Skeletal muscle satellite cell (primary cell): ENCODE results near the gene GFRA1.

ENCODE experiments used
- H3K27me3 ChIP-seq: 2 replicates; pipeline ENCODE4 v1.7.0; 2013; ENCODE audit warnings: low read length; ENCODE audit not compliant: control insufficient read depth, insufficient read depth
- H3K36me3 ChIP-seq: 2 replicates; pipeline ENCODE4 v1.7.0; 2013; ENCODE audit warnings: mild to moderate bottlenecking, control low read depth, low read length; ENCODE audit not compliant: insufficient read depth
- H3K4me1 ChIP-seq: 2 replicates; pipeline ENCODE4 v1.7.0; 2013; ENCODE audit warnings: low read length; ENCODE audit not compliant: control insufficient read depth, insufficient read depth
- H3K4me2 ChIP-seq: 2 replicates; pipeline ENCODE4 v1.7.0; 2013; ENCODE audit warnings: mild to moderate bottlenecking, low read length
- H3K4me3 ChIP-seq: 2 replicates; pipeline ENCODE4 v1.7.0; 2013; ENCODE audit warnings: low read length
- H3K9ac ChIP-seq: 2 replicates; pipeline ENCODE4 v1.7.0; 2013; ENCODE audit warnings: mild to moderate bottlenecking, low read depth, low read length, moderate library complexity
- H3K9me3 ChIP-seq: replicated peaks from 2 replicates; pipeline ENCODE4 v1.7.0; 2013; ENCODE audit warnings: mild to moderate bottlenecking, control low read depth, low read length

Gene GFRA1

DNA sequence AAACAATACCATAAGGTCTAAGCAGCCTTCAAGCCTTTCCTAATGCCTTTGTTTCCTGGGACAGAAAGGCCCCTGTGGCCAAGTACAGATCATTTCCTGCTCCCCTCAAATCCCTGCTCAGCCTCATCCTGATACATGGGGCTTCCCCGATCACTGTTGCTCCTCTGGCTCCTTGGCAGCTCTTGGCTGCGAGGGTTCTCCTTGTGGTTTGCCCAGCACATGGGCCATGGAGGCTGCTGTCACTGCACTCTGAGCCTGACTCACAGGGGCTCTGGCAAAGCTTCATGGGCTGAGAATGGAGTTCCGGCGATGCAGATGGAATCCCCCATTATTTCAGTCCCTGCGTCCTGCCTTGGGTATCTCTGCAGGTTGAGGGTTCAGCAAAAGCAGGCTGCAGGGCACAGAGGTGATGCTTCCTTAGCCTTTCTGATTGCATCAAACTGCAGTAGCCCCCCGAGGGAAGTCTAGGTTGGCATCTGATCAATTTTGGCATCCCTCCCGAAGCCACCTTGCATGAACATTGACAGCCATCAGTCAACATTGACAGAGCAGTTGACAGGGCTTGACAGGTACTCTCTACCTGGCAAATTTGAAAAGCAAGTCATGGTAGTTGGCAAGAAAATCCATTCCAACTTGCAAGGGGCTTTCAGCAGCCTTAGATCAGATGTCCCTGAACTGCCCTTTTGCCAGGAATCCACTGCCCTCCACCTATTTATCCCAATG lies 168.6 kb downstream of the GFRA1 start:
- Histone ChIP-seq H3K4me2 (no peak overlapping the region), H3K36me3 (no peaks in the 10 kb centered on the region), H3K4me3 (no peak overlapping the region), H3K27me3 (no peaks in the 10 kb centered on the region), H3K9me3 (no peaks in the 10 kb centered on the region), H3K4me1 (no peaks in the 10 kb centered on the region), H3K9ac (no peak overlapping the region)

- Histone ChIP-seq H3K4me1 (no peaks in the 10 kb centered on the region), H3K4me2 (no peak overlapping the region), H3K4me3 (no peak overlapping the region), H3K27me3 (no peaks in the 10 kb centered on the region), H3K9ac (no peak overlapping the region), H3K36me3 (no peaks in the 10 kb centered on the region), H3K9me3 (no peaks in the 10 kb centered on the region)
These were observed 169.3 kb downstream of the GFRA1 start for GRCh38 chr10:116103668-116104067.

DNA sequence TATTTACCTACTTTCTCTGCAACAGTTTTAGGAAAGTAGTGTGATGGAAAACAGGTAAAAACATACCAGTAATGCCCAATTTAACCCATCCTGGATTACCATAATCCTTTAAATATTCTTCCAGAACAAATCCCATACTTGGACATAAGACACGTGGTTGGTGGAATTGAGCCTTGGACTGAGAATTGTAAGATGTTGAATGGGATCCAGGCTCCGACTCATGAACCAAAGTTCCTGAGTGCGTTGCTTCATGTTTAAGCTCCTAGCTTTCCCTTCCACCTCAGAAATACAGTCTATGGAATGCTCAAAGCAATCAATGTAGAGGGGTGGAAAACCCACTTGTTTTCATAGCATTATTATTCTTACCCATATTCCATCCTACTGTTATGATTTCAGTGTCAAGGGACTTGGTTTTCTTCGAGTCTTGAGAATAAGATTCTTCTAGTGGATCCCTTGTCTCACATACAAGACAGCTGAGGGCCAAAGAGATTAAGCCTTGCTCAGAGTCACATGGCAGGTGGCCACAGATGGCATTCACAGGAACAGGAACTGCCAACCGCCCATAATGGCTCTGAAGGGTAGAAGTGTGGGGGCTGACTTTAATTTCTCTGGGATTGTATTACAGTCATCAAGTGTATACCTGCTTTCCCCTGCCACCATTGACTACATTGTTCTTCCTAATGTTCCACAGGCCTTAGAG lies 171.2 kb downstream of the GFRA1 start:
- Histone ChIP-seq H3K4me3 (no peak overlapping the region), H3K4me2 (no peak overlapping the region), H3K4me1 (no peaks in the 10 kb centered on the region), H3K36me3 (no peaks in the 10 kb centered on the region), H3K9ac (no peak overlapping the region), H3K9me3 (no peaks in the 10 kb centered on the region), H3K27me3 (no peaks in the 10 kb centered on the region)

- Histone ChIP-seq H3K27me3 (no peaks in the 10 kb centered on the region), H3K4me2 (no peak overlapping the region), H3K4me1 (no peaks in the 10 kb centered on the region), H3K9ac (no peak overlapping the region), H3K9me3 (no peaks in the 10 kb centered on the region), H3K4me3 (no peak overlapping the region), H3K36me3 (no peaks in the 10 kb centered on the region)
These were observed 172.0 kb downstream of the GFRA1 start for GRCh38 chr10:116100984-116101383.

GRCh38 chr10:116099023-116099420 lies 174.0 kb downstream of the GFRA1 start:
- Histone ChIP-seq H3K36me3 (no peaks in the 10 kb centered on the region), H3K9ac (no peak overlapping the region), H3K9me3 (no peaks in the 10 kb centered on the region), H3K4me3 (no peak overlapping the region), H3K4me1 (no peaks in the 10 kb centered on the region), H3K4me2 (no peak overlapping the region), H3K27me3 (no peaks in the 10 kb centered on the region)

DNA sequence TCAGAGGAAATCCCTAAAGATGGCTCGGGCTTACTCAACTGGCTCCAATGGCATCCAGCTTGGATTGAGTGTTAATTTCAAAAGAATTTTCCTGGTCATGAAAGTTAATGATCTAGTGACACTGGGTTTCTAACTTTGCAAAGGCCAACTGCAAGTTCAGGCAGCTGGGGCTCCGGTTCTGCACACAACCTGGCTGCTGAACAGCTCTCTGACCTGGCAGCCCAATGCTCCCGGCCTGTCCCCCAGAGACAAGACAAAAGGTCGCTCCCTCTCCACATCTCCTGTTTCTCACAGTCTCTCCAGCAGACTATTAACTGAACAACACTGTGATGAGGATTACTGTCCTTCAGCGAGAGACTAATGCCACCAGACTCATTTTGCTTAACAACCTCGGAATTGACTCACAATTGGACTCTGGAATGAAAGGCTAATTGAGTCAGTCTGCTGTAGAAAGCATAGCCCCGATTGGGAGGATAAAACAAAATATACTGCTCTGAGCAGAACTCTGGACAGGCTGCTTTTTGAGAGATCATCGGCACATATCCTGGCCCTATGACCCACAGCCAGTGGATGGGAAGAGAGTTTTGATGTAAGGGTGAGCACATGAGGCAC lies 174.5 kb downstream of the GFRA1 start:
- Histone ChIP-seq H3K4me1 (no peaks in the 10 kb centered on the region), H3K4me3 (no peak overlapping the region), H3K9ac (no peak overlapping the region), H3K27me3 (no peaks in the 10 kb centered on the region), H3K4me2 (no peak overlapping the region), H3K9me3 (no peaks in the 10 kb centered on the region), H3K36me3 (no peaks in the 10 kb centered on the region)

DNA sequence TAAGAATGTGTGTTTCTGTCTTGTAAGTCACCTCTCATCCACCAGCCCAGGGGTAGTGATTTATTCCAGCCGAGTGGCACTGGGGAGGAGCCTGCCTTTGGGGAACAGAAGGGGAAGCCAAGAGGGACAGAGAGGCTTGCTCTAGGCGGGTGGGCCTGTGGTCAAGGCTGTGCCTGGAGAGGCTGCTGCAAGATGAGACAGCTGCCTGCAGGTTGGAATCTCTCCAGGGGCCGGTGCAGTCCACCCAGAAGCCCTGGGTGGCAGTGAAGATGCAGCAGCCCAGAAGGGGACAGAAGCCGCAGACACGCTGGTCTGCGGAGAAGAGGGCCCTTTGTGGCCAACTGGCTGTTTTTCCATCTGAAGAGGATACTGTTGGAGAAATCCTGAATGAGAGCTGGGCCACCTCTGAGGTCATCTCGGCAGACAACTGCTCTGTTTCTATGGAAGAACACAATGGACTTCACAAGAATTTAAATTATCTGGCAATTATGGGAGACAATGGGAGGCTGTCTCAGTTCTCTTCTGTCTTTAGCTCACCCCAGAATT lies 175.7 kb downstream of the GFRA1 start:
- no peaks in the 10 kb centered on the region for H3K4me1 ChIP-seq
- H3K4me2 ChIP-seq = no peak overlapping the region
- H3K9ac ChIP-seq = no peak overlapping the region
- H3K27me3 ChIP-seq = no peaks in the 10 kb centered on the region
- H3K36me3 ChIP-seq = no peaks in the 10 kb centered on the region
- H3K4me3 ChIP-seq = no peak overlapping the region
- no peaks in the 10 kb centered on the region for H3K9me3 ChIP-seq

- Histone ChIP-seq H3K4me1 (no peaks in the 10 kb centered on the region), H3K9me3 (no peaks in the 10 kb centered on the region), H3K4me2 (no peak overlapping the region), H3K4me3 (no peak overlapping the region), H3K27me3 (no peaks in the 10 kb centered on the region), H3K36me3 (no peaks in the 10 kb centered on the region), H3K9ac (no peak overlapping the region)
These were observed 176.5 kb downstream of the GFRA1 start for GRCh38 chr10:116096526-116096925.

- Histone ChIP-seq H3K9ac (no peak overlapping the region), H3K4me3 (no peak overlapping the region), H3K9me3 (no peaks in the 10 kb centered on the region), H3K4me2 (no peak overlapping the region), H3K36me3 (no peaks in the 10 kb centered on the region), H3K27me3 (no peaks in the 10 kb centered on the region), H3K4me1 (no peaks in the 10 kb centered on the region)
These were observed 178.7 kb downstream of the GFRA1 start for GRCh38 chr10:116094356-116094755.

- Histone ChIP-seq H3K36me3 (no peaks in the 10 kb centered on the region), H3K27me3 (no peaks in the 10 kb centered on the region), H3K4me2 (no peak overlapping the region), H3K4me1 (no peaks in the 10 kb centered on the region), H3K9me3 (no peaks in the 10 kb centered on the region), H3K4me3 (no peak overlapping the region), H3K9ac (no peak overlapping the region)
These were observed 180.0 kb downstream of the GFRA1 start for GRCh38 chr10:116093031-116093430.

DNA sequence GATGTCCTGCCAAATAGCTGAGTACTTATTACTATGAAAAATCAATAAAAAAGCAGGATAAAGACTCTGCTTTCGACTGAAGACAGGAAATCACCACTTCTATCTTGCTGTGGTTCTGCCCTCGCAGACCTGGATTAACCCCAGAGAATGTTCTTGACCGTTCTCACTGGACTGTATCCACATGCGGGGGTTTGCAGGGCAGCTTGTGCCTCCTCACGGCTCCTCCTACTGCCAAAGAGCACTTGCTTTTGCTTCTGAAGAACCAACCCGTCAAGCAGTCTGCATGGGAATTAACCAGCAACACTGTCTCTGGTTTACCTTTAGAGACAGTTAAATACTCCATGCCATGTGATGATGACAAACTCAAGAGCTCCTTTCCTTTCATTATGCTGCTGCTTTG lies 184.0 kb downstream of the GFRA1 start:
- Histone ChIP-seq H3K36me3 (no peaks in the 10 kb centered on the region), H3K9ac (no peak overlapping the region), H3K4me1 (no peaks in the 10 kb centered on the region), H3K4me3 (no peak overlapping the region), H3K9me3 (no peaks in the 10 kb centered on the region), H3K4me2 (no peak overlapping the region), H3K27me3 (no peaks in the 10 kb centered on the region)
